ENCODE results near the gene C3AR1.

- TF ChIP-seq CTCF (IDR thresholded peaks at IDR 0.05 in 8 of 11, conservative IDR thresholded peaks at IDR 0.05 in 3 of 11) = no peak
- TF ChIP-seq POLR2AphosphoS5 (IDR thresholded peaks at IDR 0.05) = no peak
- TF ChIP-seq POLR2A (IDR thresholded peaks at IDR 0.05) = no peak
Measured at GRCh38 chr12:8050600-8051250, 15.4 kb downstream of the C3AR1 start.

All from spleen (tissue), 7 donors.